K562 (cell line): ENCODE data around the gene SENP7. TPM values are rescaled to one million over a fixed set of nuclear protein-coding genes. Genes with fewer than 3 reads are reported as not detected.

Source experiments
- C11orf30 ChIP-seq: fragments of 450-650 bp; IDR thresholded peaks from 2 replicates; pipeline ENCODE4 v1.6.1; 2016; ENCODE audit warnings: low read depth, mild to moderate bottlenecking
- HDAC6 ChIP-seq: IDR thresholded peaks from 2 replicates; pipeline ENCODE4 v1.6.1; 2012; ENCODE audit warnings: low read depth, mild to moderate bottlenecking, control low read depth, inconsistent platforms, low read length, moderate library complexity
- MBD2 ChIP-seq: sonication (generic); IDR thresholded peaks from 2 replicates; pipeline ENCODE4 v1.6.1; 2016; ENCODE audit warnings: low read depth, borderline replicate concordance
- NR4A1 ChIP-seq, 2 experiments: fragments of 250-450 bp in 1 of 2; fragments of 450-650 bp in 1 of 2; sonication (Bioruptor Pico) in 1 of 2; IDR thresholded peaks; 2 replicates each; pipeline versions ENCODE4 v1.4.0 to v1.6.1; 2016 to 2020; ENCODE audit warnings: mild to moderate bottlenecking in 2 of 2, missing compliant biosample characterization in 1 of 2, missing genetic modification characterization in 1 of 2, moderate library complexity in 1 of 2
- SMARCB1 ChIP-seq: IDR thresholded peaks from 2 replicates; pipeline ENCODE4 v1.6.1; 2011; ENCODE audit warnings: improper control_type of control experiment, low read depth; ENCODE audit not compliant: insufficient read length
- TARDBP ChIP-seq: fragments of 450-650 bp; IDR thresholded peaks from 2 replicates; pipeline ENCODE4 v1.6.1; 2016
- TCF7L2 ChIP-seq: fragments of 150-350 bp; IDR thresholded peaks from 2 replicates; pipeline ENCODE4 v1.6.1; 2016; ENCODE audit warnings: low read depth, mild to moderate bottlenecking, low read length, moderate library complexity
- TFAM ChIP-seq: fragments of 250-450 bp; sonication (Bioruptor Pico); conservative IDR thresholded peaks from 2 replicates; pipeline ENCODE4 v1.5.0; 2021; ENCODE audit warnings: mild to moderate bottlenecking, moderate library complexity
- ZFP36 ChIP-seq: fragments of 150-350 bp; IDR thresholded peaks from 2 replicates; pipeline ENCODE4 v1.6.1; 2018; ENCODE audit warnings: low read length, low read depth; ENCODE audit not compliant: partially characterized antibody
- ZNF197 ChIP-seq: fragments of 200-800 bp; sonication (Bioruptor generic); IDR thresholded peaks from 2 replicates; pipeline ENCODE4 v1.6.1; 2016; ENCODE audit warnings: low read depth, missing genetic modification characterization, missing compliant biosample characterization
- ZNF274 ChIP-seq: IDR thresholded peaks from 2 replicates; pipeline ENCODE4 v1.6.1; 2011; ENCODE audit warnings: low read depth, mild to moderate bottlenecking, low read length, moderate library complexity, borderline replicate concordance
- ZNF699 ChIP-seq: fragments of 250-450 bp; sonication (Bioruptor Pico); IDR thresholded peaks from 2 replicates; pipeline ENCODE4 v1.8.0; 2021; ENCODE audit warnings: mild to moderate bottlenecking, moderate library complexity; ENCODE audit not compliant: insufficient replicate concordance
- ZNF778 ChIP-seq: fragments of 450-650 bp; formaldehyde crosslinking; IDR thresholded peaks from 2 replicates; pipeline ENCODE4 v1.4.0; 2020; ENCODE audit warnings: mild to moderate bottlenecking, moderate library complexity
- polyA plus RNA-seq, 8 experiments: library from polyadenylated mRNA; depleted of rRNA in 4 of 8; stranded (reverse) in 5 of 8; unstranded in 3 of 8; fragments of >200 nt; fragmentation: Nextera tagmentation in 2 of 8; fragmentation: Illumina TruSeq in 1 of 8; extraction: Ambion mirVana in 2 of 8; extraction: Trizol in 1 of 8; gene quantifications; 2 replicates each; pipeline versions ENCODE4 v1.2.1 to v1.2.3, GENCODE V29; 2011 to 2014; ENCODE audit warnings: inconsistent platforms in 1 of 8, missing spikeins in 1 of 8
- total RNA-seq, 7 experiments: library from RNA; depleted of rRNA in 6 of 7; stranded (reverse); fragments of >200 nt in 6 of 7; fragmentation: Illumina TruSeq in 2 of 7; extraction: Trizol in 2 of 7; gene quantifications; 2 replicates each; pipeline versions ENCODE4 v1.2.1 to v1.2.3, GENCODE V29; 2011 to 2021; ENCODE audit warnings: low replicate concordance in 1 of 7
- TF ChIP-seq, protein P1 (sequence below): sonication (generic); formaldehyde crosslinking; IDR thresholded peaks from 2 replicates; pipeline ENCODE4 v1.8.0; 2022; ENCODE audit warnings: mild to moderate bottlenecking, missing genetic modification reagents
- TF ChIP-seq, protein P2 (sequence below): sonication (generic); formaldehyde crosslinking; IDR thresholded peaks from 2 replicates; pipeline ENCODE4 v1.8.0; 2023; ENCODE audit warnings: missing genetic modification reagents, mild to moderate bottlenecking, borderline replicate concordance
- TF ChIP-seq, protein P3 (sequence below), 2 experiments: IDR thresholded peaks in 1 of 2; conservative IDR thresholded peaks in 1 of 2; 2 replicates each; pipeline ENCODE4 v1.6.1; 2016; ENCODE audit warnings: low read depth in 2 of 2, mild to moderate bottlenecking in 1 of 2, missing compliant biosample characterization in 1 of 2, missing genetic modification characterization in 1 of 2, moderate library complexity in 1 of 2

The SENP7 gene
- total and polyA plus RNA-seq, 9 of the 15 experiments (the other 6 are each of a cell fraction or from before 2014, with no cell fraction given): 4.1 to 21.9 (median 10.7) TPM

DNA sequence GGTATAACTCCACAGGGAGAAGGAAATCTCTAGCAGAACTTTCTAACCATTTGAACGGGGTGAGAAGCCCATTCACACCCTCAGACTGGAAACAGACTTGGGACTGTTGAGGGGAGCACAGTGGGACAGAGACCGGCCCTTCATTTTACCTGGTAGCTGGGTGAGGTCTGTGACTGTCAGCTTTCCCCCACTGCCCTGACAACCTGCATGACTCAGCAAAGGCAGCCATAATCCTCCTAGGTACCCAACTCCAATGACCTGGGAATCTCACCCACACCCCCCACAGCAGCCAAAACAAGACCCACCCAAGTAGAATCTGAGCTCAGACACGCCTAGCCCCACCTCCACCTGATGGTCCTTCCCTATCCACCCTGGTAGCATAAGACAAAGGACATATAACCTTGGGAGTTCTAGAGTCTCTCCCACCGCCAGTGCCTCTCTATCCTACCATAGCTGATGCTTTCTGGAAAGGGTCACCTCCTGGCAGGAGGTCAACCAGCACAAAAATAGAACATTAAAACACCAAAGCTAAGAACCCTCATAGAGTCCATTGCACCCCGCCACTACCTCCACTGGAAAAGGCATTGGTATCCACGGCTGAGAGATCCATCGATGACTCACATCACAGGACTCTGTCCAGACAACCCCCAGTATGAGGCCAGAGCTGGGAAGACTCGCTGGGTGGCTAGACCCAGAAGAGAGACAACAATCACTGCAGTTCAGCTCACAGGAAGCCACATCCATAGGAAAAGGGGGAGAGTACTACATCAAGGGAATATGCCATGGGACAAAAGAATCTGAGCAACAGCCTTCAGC is 28.0 kb downstream of the SENP7 start (continued):
- TF ChIP-seq, protein P1, sequence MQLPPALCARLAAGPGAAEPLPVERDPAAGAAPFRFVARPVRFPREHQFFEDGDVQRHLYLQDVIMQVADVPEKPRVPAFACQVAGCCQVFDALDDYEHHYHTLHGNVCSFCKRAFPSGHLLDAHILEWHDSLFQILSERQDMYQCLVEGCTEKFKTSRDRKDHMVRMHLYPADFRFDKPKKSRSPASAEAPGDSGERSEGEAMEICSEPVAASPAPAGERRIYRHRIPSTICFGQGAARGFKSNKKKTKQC (CRISPR knock-in tag): no peak
- no peak for TF ChIP-seq TCF7L2
- TF ChIP-seq TARDBP: no peak
- TF ChIP-seq ZNF778 (CRISPR knock-in tag): no peak
- peak; percentile 83 for TF ChIP-seq C11orf30
- no peak for TF ChIP-seq NR4A1 (CRISPR knock-in tag; IDR thresholded peaks at IDR 0.05)
- no peak for TF ChIP-seq NR4A1 (tag; IDR thresholded peaks at IDR 0.05)
- TF ChIP-seq TFAM: no peak
- no peak for TF ChIP-seq HDAC6
- no peak for TF ChIP-seq ZNF274
- TF ChIP-seq, protein P2, sequence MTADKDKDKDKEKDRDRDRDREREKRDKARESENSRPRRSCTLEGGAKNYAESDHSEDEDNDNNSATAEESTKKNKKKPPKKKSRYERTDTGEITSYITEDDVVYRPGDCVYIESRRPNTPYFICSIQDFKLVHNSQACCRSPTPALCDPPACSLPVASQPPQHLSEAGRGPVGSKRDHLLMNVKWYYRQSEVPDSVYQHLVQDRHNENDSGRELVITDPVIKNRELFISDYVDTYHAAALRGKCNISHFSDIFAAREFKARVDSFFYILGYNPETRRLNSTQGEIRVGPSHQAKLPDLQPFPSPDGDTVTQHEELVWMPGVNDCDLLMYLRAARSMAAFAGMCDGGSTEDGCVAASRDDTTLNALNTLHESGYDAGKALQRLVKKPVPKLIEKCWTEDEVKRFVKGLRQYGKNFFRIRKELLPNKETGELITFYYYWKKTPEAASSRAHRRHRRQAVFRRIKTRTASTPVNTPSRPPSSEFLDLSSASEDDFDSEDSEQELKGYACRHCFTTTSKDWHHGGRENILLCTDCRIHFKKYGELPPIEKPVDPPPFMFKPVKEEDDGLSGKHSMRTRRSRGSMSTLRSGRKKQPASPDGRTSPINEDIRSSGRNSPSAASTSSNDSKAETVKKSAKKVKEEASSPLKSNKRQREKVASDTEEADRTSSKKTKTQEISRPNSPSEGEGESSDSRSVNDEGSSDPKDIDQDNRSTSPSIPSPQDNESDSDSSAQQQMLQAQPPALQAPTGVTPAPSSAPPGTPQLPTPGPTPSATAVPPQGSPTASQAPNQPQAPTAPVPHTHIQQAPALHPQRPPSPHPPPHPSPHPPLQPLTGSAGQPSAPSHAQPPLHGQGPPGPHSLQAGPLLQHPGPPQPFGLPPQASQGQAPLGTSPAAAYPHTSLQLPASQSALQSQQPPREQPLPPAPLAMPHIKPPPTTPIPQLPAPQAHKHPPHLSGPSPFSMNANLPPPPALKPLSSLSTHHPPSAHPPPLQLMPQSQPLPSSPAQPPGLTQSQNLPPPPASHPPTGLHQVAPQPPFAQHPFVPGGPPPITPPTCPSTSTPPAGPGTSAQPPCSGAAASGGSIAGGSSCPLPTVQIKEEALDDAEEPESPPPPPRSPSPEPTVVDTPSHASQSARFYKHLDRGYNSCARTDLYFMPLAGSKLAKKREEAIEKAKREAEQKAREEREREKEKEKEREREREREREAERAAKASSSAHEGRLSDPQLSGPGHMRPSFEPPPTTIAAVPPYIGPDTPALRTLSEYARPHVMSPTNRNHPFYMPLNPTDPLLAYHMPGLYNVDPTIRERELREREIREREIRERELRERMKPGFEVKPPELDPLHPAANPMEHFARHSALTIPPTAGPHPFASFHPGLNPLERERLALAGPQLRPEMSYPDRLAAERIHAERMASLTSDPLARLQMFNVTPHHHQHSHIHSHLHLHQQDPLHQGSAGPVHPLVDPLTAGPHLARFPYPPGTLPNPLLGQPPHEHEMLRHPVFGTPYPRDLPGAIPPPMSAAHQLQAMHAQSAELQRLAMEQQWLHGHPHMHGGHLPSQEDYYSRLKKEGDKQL (CRISPR knock-in tag): no peak
- TF ChIP-seq, protein P3, sequence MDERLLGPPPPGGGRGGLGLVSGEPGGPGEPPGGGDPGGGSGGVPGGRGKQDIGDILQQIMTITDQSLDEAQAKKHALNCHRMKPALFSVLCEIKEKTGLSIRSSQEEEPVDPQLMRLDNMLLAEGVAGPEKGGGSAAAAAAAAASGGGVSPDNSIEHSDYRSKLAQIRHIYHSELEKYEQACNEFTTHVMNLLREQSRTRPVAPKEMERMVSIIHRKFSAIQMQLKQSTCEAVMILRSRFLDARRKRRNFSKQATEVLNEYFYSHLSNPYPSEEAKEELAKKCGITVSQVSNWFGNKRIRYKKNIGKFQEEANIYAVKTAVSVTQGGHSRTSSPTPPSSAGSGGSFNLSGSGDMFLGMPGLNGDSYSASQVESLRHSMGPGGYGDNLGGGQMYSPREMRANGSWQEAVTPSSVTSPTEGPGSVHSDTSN (CRISPR knock-in tag; IDR thresholded peaks at IDR 0.05; ENCODE audit: low read depth): no peak
- TF ChIP-seq, protein P3 (tag; conservative IDR thresholded peaks at IDR 0.05; ENCODE audit: low read depth): no peak
- no peak for TF ChIP-seq ZFP36
- no peak for TF ChIP-seq ZNF197
- no peak for TF ChIP-seq SMARCB1
- TF ChIP-seq ZNF699 (CRISPR knock-in tag): no peak
- TF ChIP-seq MBD2: no peak
